ENCODE data around the gene PDE7B.

Gene PDE7B

DNA sequence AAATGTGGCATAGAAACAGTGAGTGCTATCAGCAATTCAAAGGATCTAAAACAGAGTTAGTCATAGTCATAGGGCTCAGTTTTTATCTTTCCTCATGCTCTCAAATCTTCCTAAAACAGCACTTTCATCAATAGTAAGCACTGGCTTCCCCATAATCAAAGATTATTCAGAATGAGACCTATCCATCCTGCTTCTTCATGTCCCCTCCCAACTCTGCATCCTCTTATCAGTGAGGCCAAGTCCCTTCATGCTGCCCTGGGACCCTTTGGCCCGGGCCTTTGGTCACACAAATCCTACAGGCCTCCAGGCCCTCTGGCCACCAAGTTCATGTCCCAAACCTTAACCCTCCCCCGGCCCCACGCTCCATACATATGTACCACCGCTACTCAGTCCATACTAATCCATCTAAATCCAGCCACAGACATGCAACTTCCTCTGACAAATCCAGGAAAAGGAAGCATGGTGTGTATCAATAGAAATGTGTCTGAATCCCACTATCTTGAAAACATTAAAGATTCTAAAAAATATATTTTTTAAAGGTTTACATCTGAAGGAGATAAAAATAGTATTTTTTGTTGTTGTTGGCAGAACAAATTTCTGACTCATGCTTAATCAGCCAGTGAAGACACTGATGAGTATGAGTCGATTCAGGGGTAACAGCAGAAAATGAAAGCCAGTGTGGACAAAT lies 143.5 kb downstream of the PDE7B start:
- DNase-seq = no peak

DNA sequence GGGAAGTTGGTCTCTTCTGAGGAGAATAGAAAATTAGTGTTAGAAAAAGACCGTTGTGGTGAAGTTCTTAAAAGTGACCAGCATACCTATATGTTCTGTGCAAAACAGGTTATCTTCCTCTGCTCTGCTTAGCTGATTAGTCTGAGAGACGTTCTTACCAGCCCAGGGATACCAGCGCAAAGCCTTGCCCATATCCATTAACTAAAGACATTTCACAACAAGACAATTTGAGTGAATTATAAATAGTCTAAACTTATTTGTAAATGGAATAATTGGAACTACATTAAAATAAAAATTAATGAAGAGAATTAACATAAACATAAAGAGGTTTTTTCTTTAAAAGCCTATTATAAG lies 144.0 kb downstream of the PDE7B start:
- DNase-seq = no peak

GRCh38 chr6:135996668-135997067 lies 145.2 kb downstream of the PDE7B start:
- no peak for DNase-seq

DNA sequence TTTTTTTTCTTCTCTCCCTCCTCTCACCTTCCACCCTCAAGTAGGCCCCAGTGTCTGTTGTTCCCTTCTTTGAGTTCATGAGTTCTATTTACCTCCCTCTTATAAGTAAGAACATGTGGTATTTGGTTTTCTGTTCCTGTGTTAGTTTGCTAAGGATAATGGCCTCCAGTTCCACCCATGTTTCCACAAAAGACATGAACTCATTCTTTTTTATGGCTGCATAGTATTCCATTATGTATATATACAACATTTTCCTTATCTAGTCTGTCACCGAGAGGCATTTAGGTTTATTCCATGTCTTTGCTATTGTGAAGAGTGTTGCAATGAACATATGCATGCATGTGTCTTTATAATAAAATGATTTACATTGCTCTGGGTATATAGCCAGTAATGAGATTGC lies 147.9 kb downstream of the PDE7B start:
- DNase-seq = no peak

- DNase-seq = no peak
Observed at GRCh38 chr6:136007345-136007744, 155.8 kb downstream of the PDE7B start.

- no peak for DNase-seq
Observed at GRCh38 chr6:136011475-136011874, 160.0 kb downstream of the PDE7B start.

DNA sequence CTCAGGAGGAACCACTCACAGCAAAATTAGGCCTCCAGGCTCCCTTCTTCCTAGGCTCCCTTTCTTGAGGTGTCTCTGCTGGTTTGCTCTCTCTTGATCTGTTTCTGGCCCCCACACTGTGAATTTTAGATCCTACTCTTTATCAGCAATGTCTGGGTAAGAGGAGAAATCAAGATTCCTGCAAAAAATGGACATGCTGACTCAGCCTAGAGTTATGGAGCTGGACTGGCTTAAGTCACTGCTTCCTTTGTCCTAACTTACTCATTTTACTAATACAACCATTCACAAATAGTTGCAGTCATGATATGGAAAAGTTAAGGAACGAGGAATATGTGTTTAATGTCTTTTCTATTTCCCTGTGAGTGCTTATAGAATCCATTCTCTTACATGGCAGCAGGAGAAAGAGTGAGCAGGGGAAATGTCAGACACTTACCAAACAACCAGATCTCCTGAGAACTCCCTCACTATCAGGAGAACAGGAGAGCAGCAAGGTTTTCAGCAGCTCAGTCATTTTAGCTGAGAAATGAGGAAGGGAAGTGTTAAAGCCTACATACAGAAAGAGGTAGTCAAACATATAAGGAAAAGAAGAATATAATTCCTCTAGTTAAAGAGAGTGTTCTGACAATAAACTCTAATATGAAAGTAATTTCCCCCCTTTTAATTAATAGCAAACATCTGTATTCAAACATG lies 160.8 kb downstream of the PDE7B start:
- no peak for DNase-seq

DNA sequence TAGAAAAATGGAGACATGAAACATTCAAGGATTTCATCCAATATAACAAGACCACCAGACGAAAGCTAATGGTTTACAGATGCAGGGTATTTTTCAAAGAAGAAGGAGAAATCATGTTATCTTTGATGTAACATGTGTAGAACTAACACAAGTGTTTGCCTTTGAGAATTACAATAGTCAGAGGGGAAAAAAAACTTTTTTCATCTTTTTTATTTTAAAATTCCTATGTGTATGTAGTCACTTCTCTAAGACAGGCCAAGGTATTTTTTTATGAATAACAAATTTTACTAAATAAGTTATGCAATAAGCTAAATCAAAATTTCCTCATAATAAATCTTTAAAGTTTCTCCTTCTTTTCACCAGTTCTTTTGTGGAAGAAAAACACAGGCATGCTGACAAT lies 161.4 kb downstream of the PDE7B start:
- DNase-seq = no peak

DNA sequence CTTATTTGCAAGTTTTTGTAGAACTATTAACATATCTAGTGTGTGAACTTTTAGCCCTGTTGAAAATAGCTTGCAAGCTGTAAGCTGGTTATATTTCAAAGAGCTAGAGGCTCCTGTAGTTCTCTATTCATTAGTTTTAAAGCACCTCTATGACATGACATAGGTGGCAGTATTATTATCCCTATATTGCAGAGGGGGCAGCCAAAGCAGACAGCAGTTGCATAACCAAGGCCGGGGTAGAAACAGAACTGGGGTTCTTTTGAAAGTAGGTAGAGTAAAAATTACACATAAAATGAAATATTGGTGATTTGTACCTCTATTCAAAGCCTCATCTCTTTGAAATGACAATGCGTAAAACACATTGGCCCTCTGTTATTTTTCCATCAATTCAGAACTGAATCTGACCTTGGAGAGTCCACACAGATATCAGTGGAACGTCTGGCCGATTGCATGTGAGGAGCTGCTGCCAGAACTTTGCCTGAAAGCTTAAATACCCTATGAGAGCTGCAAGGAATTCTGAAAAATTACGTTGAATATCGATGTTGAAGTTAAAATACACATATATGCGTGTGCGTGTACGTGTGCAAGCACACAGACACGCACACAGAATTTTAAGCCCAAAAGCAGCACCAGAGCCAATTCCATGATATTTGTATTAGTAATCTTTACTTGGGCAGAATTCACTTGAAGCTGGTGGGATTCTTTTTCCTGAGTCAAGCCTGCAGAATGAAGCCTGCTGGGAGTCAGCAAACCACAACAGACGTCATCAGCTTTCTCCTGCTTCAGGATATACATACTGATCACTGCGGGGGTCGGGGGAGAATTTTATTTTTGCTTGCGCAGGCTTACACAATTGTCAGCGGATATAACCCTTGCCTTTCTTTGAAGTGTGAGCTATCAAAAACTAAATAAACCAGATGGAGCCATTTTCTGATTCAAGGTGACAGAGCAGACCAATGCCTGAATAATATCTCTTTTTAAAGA lies 163.2 kb downstream of the PDE7B start:
- no peak for DNase-seq

DNA sequence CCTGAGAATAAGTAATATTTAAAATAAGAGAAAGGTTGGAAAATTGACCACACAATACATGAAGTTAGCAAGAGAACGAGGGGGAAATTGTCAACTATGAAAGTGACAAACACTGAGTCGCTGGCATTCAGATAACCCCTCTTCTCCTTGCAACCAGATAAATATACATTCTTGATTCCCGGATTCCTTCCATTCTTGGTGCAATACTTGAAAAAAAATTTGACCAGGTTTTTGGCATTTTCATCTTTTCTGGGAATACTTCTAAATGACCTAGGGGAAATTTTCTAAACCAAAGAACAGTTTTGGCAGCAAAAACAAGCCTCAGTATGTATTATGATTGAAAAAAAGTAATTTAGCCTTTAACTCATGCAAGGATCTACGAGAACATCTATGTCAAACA lies 164.0 kb downstream of the PDE7B start:
- no peak for DNase-seq

DNA sequence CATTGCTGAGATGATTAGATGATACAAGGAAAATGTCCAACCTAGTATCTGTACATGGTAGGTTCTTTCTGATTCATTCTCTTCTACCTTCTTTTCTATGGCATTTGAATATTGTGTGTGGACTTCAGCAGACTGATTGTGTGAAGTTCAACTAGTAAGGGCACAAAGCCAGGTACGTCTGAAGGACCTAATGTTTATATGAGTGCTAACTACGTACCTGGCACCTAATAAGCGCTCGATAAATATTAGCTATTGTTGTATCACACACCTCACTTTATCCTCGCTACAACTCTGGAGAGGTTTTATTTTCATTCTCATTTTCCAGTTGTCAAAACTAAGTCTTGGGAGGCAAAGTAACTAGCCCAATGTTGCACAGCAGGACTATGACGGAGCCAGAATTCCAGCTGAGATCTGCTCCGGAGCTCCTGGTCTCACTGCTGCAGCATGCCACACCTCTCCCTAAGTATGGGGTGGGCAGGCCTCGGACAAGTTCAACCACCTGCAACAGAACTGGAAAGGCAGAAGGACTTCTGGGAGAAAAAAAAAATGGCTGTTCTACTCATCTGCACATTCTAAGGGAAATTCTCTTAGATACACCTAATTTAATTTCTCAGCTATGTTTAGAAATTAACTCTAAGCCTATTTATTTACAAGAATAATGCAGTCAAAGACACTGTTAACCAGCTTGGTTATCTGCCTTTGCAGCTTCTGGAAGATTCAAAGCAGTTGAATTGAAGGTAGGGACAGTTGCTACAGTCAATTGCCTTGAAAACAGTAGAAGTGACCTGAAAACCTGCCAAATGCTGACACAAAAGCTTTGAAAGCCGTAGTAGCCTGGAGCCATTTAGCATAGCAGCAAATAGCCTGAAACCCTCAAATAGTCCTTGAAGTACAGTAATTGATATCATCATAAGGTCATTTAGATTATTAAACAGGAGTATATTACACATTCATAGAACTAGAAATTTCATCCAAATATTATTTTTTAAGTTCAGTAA lies 165.0 kb downstream of the PDE7B start:
- no peak for DNase-seq

GRCh38 chr6:136020691-136021090 lies 169.2 kb downstream of the PDE7B start:
- no peak for DNase-seq

- DNase-seq = no peak
Observed at GRCh38 chr6:136022224-136022874, 170.8 kb downstream of the PDE7B start.

DNA sequence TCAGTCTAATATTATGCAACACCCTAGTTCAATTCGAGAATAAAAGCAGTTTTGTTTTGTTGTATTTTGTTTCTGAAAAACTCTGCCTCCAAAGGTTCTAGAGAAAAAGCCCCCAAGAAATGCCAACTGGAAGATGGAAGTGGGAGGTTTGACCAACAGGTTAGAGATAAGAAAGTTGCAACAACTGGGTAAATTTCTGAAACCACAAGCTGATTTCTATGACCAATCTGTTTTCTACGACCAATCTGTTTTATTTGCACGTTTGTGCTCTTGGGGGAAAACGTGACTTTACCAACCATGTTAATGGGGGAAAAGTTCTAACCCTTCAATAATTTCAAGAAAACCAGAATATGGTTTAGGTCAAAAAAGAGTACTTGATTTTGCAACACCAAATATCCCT lies 173.2 kb downstream of the PDE7B start:
- DNase-seq = no peak

- no peak for DNase-seq
Observed at GRCh38 chr6:136025736-136026135, 174.2 kb downstream of the PDE7B start.

DNA sequence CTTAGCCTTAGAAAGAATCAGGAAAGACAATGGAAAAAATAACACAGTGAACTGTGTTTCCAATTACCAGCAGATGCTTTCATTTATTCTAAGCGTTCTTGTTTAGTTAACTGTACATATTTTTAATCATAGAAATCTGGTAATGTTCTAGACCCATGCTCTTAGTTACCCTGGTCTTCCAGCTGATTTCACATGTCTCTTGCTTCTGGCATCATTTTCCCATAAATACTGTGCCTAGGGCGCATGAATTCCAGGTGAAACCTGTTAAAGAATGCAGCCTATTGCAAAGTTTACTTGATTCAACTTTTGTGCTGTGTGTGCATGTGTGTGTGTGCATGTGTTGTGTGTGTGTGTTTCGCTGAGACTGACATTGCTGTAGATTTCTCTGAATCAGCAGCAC lies 178.6 kb downstream of the PDE7B start:
- DNase-seq = no peak

- no peak for DNase-seq
Observed at GRCh38 chr6:136031982-136032381, 180.5 kb downstream of the PDE7B start.

- DNase-seq = no peak
Observed at GRCh38 chr6:136033416-136033815, 181.9 kb downstream of the PDE7B start.

- DNase-seq = no peak
Observed at GRCh38 chr6:136034422-136034821, 182.9 kb downstream of the PDE7B start.

DNA sequence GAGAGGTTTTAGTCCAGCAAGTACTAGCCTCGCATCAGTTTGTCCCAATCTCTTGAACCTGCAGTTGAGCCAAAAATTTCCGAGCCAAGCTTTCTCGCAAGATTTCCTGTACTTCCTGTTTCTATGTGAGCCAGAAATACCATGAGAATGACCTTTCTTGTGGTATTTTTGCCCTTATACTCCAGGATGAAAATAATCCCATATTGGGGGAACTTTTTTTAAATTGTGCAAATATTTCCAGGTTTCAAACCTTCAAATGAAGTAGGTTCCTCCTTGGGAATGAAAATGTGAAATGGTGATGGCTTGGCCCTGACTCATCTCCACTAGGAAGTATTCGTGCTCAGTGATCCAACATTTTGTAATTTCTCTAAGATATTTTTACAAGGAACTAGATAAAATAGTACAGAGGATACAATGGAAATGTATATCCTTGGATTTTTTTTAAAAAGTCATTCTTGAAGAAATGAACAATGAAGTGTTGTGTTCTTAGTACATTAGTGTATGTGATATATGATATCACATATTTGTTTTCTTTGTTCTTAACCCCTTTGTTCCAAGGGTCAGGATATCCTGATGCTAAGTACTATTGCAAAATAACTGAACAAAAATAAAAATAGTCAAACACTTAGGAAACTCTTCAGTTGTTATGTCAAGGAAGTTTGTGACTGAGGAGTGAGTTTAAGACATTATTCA lies 184.0 kb downstream of the PDE7B start:
- DNase-seq = no peak

DNA sequence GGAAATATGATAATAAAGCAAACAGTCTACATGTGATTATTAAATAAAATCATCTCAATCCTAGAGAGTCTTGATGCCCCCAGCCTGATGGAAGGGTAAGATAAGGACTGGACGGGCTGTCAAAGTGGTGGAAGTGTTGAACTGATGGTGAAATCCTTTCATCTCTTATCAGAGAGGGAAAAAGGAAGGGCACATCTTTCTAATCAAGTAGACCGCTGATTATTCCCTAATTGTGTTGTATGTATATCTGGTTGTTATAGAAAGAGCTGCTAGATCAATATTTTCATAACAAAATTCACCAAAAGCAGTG lies 184.5 kb downstream of the PDE7B start:
- DNase-seq = no peak

Data from effector CD8-positive, alpha-beta T cell (primary cell).